A673 (cell line): ENCODE results near the gene MLKL.

Source experiments
- EZH2 ChIP-seq: fragments of 200-600 bp; sonication (generic); IDR thresholded peaks from 2 replicates; pipeline ENCODE4 v1.6.1; 2017; ENCODE audit warnings: borderline replicate concordance, low read depth, mild to moderate bottlenecking, mixed read lengths, antibody characterized with exemption, low read length; ENCODE audit not compliant: poor library complexity, severe bottlenecking
- TF ChIP-seq, protein P1 (sequence below): fragments of 300-800, 200-600 bp; sonication (generic); conservative IDR thresholded peaks from 2 replicates; pipeline ENCODE4 v1.5.1; 2017; ENCODE audit warnings: low read depth, mild to moderate bottlenecking, antibody characterized with exemption, low read length, moderate library complexity, mixed read lengths

DNA sequence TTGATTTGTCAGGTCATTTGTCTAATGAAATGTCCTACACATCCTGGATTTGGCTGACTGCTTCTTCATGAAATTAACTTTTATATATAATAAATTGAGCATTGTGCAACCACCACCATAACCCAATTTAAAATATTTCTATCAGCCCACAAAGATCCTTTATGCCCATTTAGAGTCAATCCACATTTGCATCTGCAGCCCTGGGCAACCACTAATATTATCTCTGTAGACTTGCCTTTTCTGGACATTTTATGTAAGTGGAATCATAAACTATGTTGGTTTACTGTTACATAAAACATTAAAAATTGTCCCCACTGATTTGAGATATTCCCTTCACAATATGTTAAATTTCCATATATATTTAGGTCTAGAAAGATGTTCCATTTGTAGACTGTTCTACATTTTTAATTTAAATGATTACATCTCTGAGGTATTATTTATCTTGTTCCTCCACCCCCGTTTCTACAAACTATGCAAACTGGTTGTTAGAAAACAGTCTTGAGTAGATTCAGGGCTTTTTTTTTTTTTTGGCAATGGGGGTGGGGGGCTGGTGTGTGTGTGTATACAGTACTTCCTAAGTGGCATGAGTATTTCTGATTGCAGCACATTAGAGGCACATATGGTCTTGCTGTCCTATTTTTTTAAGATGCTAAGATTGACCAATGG lies 50.7 kb downstream of the MLKL start:
- TF ChIP-seq, protein P1, sequence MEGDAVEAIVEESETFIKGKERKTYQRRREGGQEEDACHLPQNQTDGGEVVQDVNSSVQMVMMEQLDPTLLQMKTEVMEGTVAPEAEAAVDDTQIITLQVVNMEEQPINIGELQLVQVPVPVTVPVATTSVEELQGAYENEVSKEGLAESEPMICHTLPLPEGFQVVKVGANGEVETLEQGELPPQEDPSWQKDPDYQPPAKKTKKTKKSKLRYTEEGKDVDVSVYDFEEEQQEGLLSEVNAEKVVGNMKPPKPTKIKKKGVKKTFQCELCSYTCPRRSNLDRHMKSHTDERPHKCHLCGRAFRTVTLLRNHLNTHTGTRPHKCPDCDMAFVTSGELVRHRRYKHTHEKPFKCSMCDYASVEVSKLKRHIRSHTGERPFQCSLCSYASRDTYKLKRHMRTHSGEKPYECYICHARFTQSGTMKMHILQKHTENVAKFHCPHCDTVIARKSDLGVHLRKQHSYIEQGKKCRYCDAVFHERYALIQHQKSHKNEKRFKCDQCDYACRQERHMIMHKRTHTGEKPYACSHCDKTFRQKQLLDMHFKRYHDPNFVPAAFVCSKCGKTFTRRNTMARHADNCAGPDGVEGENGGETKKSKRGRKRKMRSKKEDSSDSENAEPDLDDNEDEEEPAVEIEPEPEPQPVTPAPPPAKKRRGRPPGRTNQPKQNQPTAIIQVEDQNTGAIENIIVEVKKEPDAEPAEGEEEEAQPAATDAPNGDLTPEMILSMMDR = no peak
- no peak for TF ChIP-seq EZH2
